ENCODE data around the gene FBXO3. TPM values are rescaled to one million over a fixed set of nuclear protein-coding genes. Genes with fewer than 3 reads are reported as not detected.

Gene FBXO3
- total and polyA plus RNA-seq, 2 donors from 2014 or later = 27.5 to 40.4 TPM

DNA sequence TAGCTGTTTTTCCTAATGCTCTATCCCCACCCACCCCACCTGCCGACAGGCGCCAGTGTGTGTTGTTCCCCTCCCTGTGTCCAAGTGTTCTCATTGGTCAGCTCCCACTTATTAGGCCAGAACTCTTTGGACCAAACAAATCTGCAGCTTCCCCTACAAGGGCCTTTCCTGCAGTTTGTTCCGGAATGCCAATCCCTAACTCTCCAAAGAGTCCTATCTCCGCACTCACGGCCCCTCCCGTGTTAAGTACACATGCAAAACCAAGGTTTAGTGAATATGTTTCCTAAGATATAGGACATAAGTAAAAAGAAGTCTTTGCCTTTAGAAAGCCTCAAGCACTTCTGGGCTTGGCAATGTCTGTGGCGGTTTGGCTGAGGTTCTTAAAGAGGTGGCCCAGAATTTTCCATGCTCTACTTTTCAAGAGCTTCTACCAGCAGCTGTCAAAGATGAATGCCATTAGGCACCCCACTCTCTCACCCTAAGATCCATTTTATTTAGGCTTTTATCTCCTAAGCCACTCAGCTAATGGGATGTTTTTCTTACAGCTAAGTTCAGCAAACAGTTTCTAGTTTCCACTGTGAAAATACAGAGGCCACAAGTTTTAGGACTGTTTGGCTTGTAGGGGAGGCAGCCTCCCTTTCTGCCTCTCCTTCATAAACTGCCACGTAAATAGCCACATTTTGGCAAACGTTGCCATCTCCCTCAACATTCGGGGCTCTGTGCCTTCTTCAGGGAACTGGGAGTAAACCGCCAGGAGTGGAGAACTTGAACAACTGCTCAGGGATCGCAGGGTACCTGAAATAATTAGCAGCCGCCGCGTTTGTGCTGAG is 39.7 kb downstream of the FBXO3 start:
- Histone ChIP-seq H3K4me1 (ENCODE audit: control insufficient read depth in 2 of 3, insufficient read depth in 2 of 3, low read depth in 1 of 3, low read length in 3 of 3) (peaks cover 2 to 17% (median 8%) of the 10 kb centered on the region in 3 donors), H3K9me3 (ENCODE audit: control insufficient read depth in 2 of 3, insufficient read depth in 1 of 3, low read length in 3 of 3) (no peaks in the 10 kb centered on the region), H3K27ac (ENCODE audit: low read depth in 2 of 2, low read length in 2 of 2) (peak overlapping the region; percentile 95 to 97), H3K36me3 (ENCODE audit: control insufficient read depth in 2 of 3, insufficient read depth in 3 of 3, low read length in 3 of 3) (peaks cover 0 to 4% (median 0%) of the 10 kb centered on the region in 3 donors), H3K4me3 (ENCODE audit: low read length in 3 of 3) (peak overlapping the region; percentile 85 to 95 (median 91)), H3K9ac (ENCODE audit: low read length in 3 of 3) (peak overlapping the region; percentile 79 to 95 (median 89)), H3K27me3 (ENCODE audit: control insufficient read depth, insufficient read depth, low read length) (no peaks in the 10 kb centered on the region)
- TF ChIP-seq, protein P1, sequence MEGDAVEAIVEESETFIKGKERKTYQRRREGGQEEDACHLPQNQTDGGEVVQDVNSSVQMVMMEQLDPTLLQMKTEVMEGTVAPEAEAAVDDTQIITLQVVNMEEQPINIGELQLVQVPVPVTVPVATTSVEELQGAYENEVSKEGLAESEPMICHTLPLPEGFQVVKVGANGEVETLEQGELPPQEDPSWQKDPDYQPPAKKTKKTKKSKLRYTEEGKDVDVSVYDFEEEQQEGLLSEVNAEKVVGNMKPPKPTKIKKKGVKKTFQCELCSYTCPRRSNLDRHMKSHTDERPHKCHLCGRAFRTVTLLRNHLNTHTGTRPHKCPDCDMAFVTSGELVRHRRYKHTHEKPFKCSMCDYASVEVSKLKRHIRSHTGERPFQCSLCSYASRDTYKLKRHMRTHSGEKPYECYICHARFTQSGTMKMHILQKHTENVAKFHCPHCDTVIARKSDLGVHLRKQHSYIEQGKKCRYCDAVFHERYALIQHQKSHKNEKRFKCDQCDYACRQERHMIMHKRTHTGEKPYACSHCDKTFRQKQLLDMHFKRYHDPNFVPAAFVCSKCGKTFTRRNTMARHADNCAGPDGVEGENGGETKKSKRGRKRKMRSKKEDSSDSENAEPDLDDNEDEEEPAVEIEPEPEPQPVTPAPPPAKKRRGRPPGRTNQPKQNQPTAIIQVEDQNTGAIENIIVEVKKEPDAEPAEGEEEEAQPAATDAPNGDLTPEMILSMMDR (IDR thresholded peaks at IDR 0.05; ENCODE audit: borderline replicate concordance, extremely low read depth, insufficient read depth) = no peak
- no peak for FAIRE-seq
- intact Hi-C loops (cut with DNase I) = no loop called here
- no peak for DNase-seq

DNA sequence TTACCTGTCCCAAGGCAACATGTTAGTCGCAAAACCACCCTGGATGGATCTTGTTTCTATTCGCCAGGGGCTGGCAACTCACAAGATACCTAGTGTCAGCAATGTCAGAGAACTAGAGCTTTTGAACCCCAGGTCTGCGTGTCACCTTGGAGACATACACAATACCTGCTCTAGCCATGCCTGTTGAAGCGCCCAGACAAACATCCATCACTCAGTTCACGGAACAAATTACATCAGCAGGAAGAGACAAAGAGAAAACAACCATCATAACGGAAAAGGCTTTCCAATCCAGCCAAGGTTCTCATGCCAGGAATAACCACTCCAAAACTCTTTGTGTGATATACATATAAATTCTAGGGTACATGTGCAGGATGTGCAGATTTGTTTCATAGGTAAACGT is 40.3 kb downstream of the FBXO3 start:
- peak overlapping the region in 2 of 3 donors; percentile 68 to 95 for H3K9ac ChIP-seq (ENCODE audit: low read length in 3 of 3)
- peak overlapping the region in 1 of 2 donors; percentile 64 for H3K27ac ChIP-seq (ENCODE audit: low read depth in 2 of 2, low read length in 2 of 2)
- H3K4me1 ChIP-seq (ENCODE audit: control insufficient read depth in 2 of 3, insufficient read depth in 2 of 3, low read depth in 1 of 3, low read length in 3 of 3) = peaks cover 2 to 17% (median 8%) of the 10 kb centered on the region in 3 donors
- peak in 2 of 5 donors; percentile 10 to 17 for DNase-seq
- no peaks in the 10 kb centered on the region for H3K27me3 ChIP-seq (ENCODE audit: control insufficient read depth, insufficient read depth, low read length)
- H3K4me3 ChIP-seq (ENCODE audit: low read length in 3 of 3) = peak overlapping the region in 2 of 3 donors; percentile 91 to 95
- intact Hi-C loops (cut with DNase I) = no loop called here
- H3K36me3 ChIP-seq (ENCODE audit: control insufficient read depth in 2 of 3, insufficient read depth in 3 of 3, low read length in 3 of 3) = peaks cover 0 to 4% (median 0%) of the 10 kb centered on the region in 3 donors
- no peak for FAIRE-seq
- TF ChIP-seq, protein P1 (IDR thresholded peaks at IDR 0.05; ENCODE audit: borderline replicate concordance, extremely low read depth, insufficient read depth) = no peak
- no peaks in the 10 kb centered on the region for H3K9me3 ChIP-seq (ENCODE audit: control insufficient read depth in 2 of 3, insufficient read depth in 1 of 3, low read length in 3 of 3)

DNA sequence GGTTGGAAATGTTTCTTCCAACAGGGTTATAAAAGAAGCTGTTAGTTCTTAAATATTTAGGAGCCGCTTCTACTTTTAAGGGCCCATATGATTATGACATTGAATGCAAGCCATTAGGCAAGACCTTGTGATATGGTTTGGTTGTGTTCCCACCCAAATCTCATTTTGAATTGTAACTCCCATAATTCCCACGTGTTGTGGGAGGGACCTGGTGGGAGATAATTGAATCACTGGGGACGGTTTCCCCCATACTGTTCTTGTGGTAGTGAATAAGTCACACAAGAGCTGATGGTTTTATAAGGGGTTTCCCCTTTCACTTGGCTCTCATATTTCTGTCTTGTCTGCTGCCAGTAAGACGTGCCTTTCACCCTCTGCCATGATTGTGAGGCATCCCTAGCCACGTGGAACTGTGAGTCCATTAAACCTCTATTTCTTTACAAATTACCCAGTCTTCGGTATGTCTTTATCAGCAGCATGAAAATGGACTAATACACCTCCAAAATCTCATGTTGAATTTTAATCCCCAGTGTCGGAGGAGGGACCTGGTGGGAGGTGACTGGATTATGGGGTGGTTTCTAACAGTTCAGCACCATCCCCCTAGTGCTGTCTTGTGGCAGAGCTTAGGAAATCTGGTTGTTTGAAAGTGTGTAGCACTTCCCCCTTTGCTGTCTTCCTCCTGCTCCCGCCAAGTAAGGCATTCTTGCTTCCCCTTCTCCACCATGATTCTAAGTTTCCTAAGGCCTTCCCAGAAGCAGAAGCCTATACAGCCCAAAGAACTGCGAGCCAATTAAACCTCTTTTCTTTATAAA is 42.4 kb downstream of the FBXO3 start:
- Histone ChIP-seq H3K4me3 (ENCODE audit: low read length in 3 of 3) (no peak overlapping the region), H3K27ac (ENCODE audit: low read depth in 2 of 2, low read length in 2 of 2) (no peak overlapping the region), H3K4me1 (ENCODE audit: control insufficient read depth in 2 of 3, insufficient read depth in 2 of 3, low read depth in 1 of 3, low read length in 3 of 3) (peaks cover 2 to 13% (median 8%) of the 10 kb centered on the region in 3 donors), H3K36me3 (ENCODE audit: control insufficient read depth in 2 of 3, insufficient read depth in 3 of 3, low read length in 3 of 3) (peaks cover 0 to 4% (median 0%) of the 10 kb centered on the region in 3 donors), H3K9me3 (ENCODE audit: control insufficient read depth in 2 of 3, insufficient read depth in 1 of 3, low read length in 3 of 3) (no peaks in the 10 kb centered on the region), H3K9ac (ENCODE audit: low read length in 3 of 3) (no peak overlapping the region), H3K27me3 (ENCODE audit: control insufficient read depth, insufficient read depth, low read length) (no peaks in the 10 kb centered on the region)
- TF ChIP-seq, protein P1 (IDR thresholded peaks at IDR 0.05; ENCODE audit: borderline replicate concordance, extremely low read depth, insufficient read depth) = no peak
- intact Hi-C loops (cut with DNase I) = no loop called here
- DNase-seq (no peak), FAIRE-seq (no peak)

Data from kidney (tissue), 14 donors.